T-cell (primary cell): ENCODE results near the gene SCAMP1. TPM values are rescaled to one million over a fixed set of nuclear protein-coding genes. Genes with fewer than 3 reads are reported as not detected.

Source experiments
- ATAC-seq, 4 experiments: fragments of 200-7000 bp in 3 of 4; fragments of 150-1000 bp in 1 of 4; cut with Tn5 transposase; replicated peaks in 1 of 4; 1 replicate in 3 of 4; 2 replicates in 1 of 4; pipeline ENCODE4 v1.10.0; 2021; ENCODE audit warnings: moderate library complexity in 3 of 4, mild to moderate bottlenecking in 2 of 4, moderate number of reproducible peaks in 1 of 4
- CTCF ChIA-PET, 2 donors: fragments of 300-600 bp; sonication (Branson Sonifier 250); formaldehyde crosslinking; loops; one replicate each; lab custom pipeline; 2022; ENCODE audit warnings: antibody characterized with exemption in 2 of 2; lab: Charles Lee
- POLR2A ChIA-PET, 2 donors: fragments of 300-600 bp; sonication (Branson Sonifier 250); formaldehyde crosslinking; loops; one replicate each; lab custom pipeline; 2022; ENCODE audit warnings: antibody characterized with exemption in 2 of 2; lab: Charles Lee
- DNase-seq, 35 experiments: peaks; one replicate each; pipeline versions ENCODE4 v3.0.0 to v3.0.0-alpha.2; 2013 to 2023
- H3K27ac ChIP-seq: one replicate; pipeline ENCODE4 v1.5.1; 2013; ENCODE audit warnings: low read length
- H3K27me3 ChIP-seq, 2 experiments: replicated peaks in 1 of 2; 1 replicate in 1 of 2; 2 replicates in 1 of 2; pipeline versions ENCODE4 v1.6.1 to v1.7.0; 2013; ENCODE audit warnings: low read length in 1 of 2, mixed read lengths in 1 of 2; ENCODE audit not compliant: control insufficient read depth in 2 of 2, insufficient read depth in 2 of 2; ENCODE audit errors: extremely low read depth in 1 of 2
- H3K36me3 ChIP-seq, 2 donors: 1 replicate in 1 of 2; 2 replicates in 1 of 2; pipeline versions ENCODE4 v1.6.1 to v1.7.0; 2013; ENCODE audit warnings: low read length in 1 of 2; ENCODE audit not compliant: control insufficient read depth in 2 of 2, insufficient read depth in 1 of 2; ENCODE audit errors: extremely low read depth in 1 of 2
- H3K4me1 ChIP-seq, 2 experiments: 1 replicate in 1 of 2; 2 replicates in 1 of 2; pipeline versions ENCODE4 v1.6.1 to v1.7.0; 2013; ENCODE audit warnings: low read length in 2 of 2, mixed read lengths in 1 of 2; ENCODE audit not compliant: insufficient read depth in 2 of 2, control insufficient read depth in 1 of 2; ENCODE audit errors: extremely low read depth in 1 of 2
- H3K4me3 ChIP-seq, 2 donors: 1 replicate in 1 of 2; 2 replicates in 1 of 2; pipeline versions ENCODE4 v1.5.1 to v1.7.0; 2013; ENCODE audit warnings: mild to moderate bottlenecking in 2 of 2, low read length in 1 of 2, moderate library complexity in 1 of 2; ENCODE audit not compliant: control insufficient read depth in 1 of 2; ENCODE audit errors: extremely low read depth in 1 of 2
- H3K9me3 ChIP-seq: 2 replicates; pipeline ENCODE4 v1.7.0; 2013
- H3K27ac Mint-ChIP-seq, 2 donors: one replicate each; pipeline ENCODE4 v1.8.0; 2020 to 2021; ENCODE audit warnings: mild to moderate bottlenecking in 2 of 2, mixed read lengths in 2 of 2
- H3K27me3 Mint-ChIP-seq, 2 donors: one replicate each; pipeline ENCODE4 v1.8.0; 2021 to 2022; ENCODE audit warnings: mixed read lengths in 2 of 2
- H3K36me3 Mint-ChIP-seq: one replicate; pipeline ENCODE4 v1.8.0; 2021; ENCODE audit warnings: mixed read lengths
- H3K4me1 Mint-ChIP-seq, 3 donors: one replicate each; pipeline ENCODE4 v1.8.0; 2020 to 2022; ENCODE audit warnings: mixed read lengths in 3 of 3, mild to moderate bottlenecking in 1 of 3
- H3K4me3 Mint-ChIP-seq, 3 donors: one replicate each; pipeline ENCODE4 v1.8.0; 2020 to 2022; ENCODE audit warnings: mild to moderate bottlenecking in 3 of 3, mixed read lengths in 3 of 3, moderate library complexity in 3 of 3
- H3K9me3 Mint-ChIP-seq, 3 donors: one replicate each; pipeline ENCODE4 v1.8.0; 2020 to 2022; ENCODE audit warnings: mixed read lengths in 3 of 3
- WGBS: methylation state at CpG from one replicate; pipeline ENCODE4 v1.1.5; 2013; ENCODE audit warnings: missing lambda C conversion rate; ENCODE audit not compliant: insufficient coverage; 5-methylcytosine and 5-hydroxymethylcytosine counted together
- total RNA-seq, 35 experiments: library from RNA in 6 of 35; stranded (reverse) in 6 of 35; fragments of 120-200 nt in 1 of 35; gene quantifications; one replicate each; pipeline versions ENCODE4 v1.2.1 to v1.2.4 and lab custom pipeline; 2013 to 2026

SCAMP1 gene
- total RNA-seq, 5 donors from 2014 or later (not counting 1 experiment from before 2014, with no cell fraction given): 20.6 to 28.3 (median 22.2) TPM

- peaks cover 67 to 72% of the 10 kb centered on the region in 2 donors for H3K27me3 Mint-ChIP-seq
- ATAC-seq (no peak), DNase-seq (no peak)
- no peaks in the 10 kb centered on the region for H3K9me3 Mint-ChIP-seq
- H3K36me3 Mint-ChIP-seq: no peaks in the 10 kb centered on the region
- Histone ChIP-seq H3K4me3 (no peak overlapping the region), H3K27ac (no peak overlapping the region), H3K9me3 (no peaks in the 10 kb centered on the region), H3K36me3 (no peaks in the 10 kb centered on the region), H3K4me1 (peaks cover 0 to 1% of the 10 kb centered on the region in 2 experiments), H3K27me3 (peaks cover 0 to 26% of the 10 kb centered on the region in 2 experiments)
- 100% methylated on average over 1 of the region's 4 CpGs for WGBS
- H3K4me3 Mint-ChIP-seq: no peak overlapping the region
- peaks cover 2 to 5% (median 4%) of the 10 kb centered on the region in 3 donors for H3K4me1 Mint-ChIP-seq
- CTCF ChIA-PET: no interaction called here
- no peak overlapping the region for H3K27ac Mint-ChIP-seq
- POLR2A ChIA-PET: no interaction called here
These were observed 143.7 kb downstream of the SCAMP1 start for GRCh38 chr5:78503958-78504653.

- Mint-ChIP-seq H3K4me3 (no peak overlapping the region), H3K27ac (no peak overlapping the region), H3K36me3 (no peaks in the 10 kb centered on the region), H3K9me3 (no peaks in the 10 kb centered on the region), H3K27me3 (peaks cover 66 to 70% of the 10 kb centered on the region in 2 donors), H3K4me1 (peaks cover 8 to 13% (median 12%) of the 10 kb centered on the region in 3 donors)
- H3K4me3 ChIP-seq: no peak overlapping the region
- no peaks in the 10 kb centered on the region for H3K36me3 ChIP-seq
- H3K27me3 ChIP-seq: peaks cover 0 to 35% of the 10 kb centered on the region in 2 experiments
- ChIA-PET POLR2A (no interaction called here), CTCF (no interaction called here)
- H3K9me3 ChIP-seq: no peaks in the 10 kb centered on the region
- 87% methylated on average over 4 of the region's 10 CpGs for WGBS
- H3K4me1 ChIP-seq: peaks cover 0 to 10% of the 10 kb centered on the region in 2 experiments
- no peak overlapping the region for H3K27ac ChIP-seq
- DNase-seq (no peak), ATAC-seq (no peak)
These were observed 144.6 kb downstream of the SCAMP1 start for GRCh38 chr5:78504704-78505677.

DNA sequence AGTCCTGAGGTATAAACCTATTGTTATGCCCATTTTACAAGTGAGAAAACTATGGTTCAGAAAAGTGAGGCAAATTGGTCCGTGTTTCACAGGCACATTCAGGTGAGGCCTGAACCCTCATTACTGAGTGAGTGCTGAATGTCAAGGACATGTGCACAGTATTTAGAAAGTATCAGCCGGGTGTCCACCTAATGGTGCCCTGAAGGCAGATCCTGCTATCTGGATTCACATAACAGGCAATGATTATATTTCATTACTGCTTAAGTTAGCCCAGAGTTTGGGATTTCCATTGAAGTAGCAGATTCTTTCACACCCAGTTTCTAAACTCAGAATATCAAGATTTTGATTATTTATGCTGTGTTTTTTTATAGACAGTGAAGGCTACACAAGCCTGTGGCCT, 145.4 kb downstream of the SCAMP1 start:
- Mint-ChIP-seq H3K36me3 (no peaks in the 10 kb centered on the region), H3K4me1 (peaks cover 10 to 21% (median 15%) of the 10 kb centered on the region in 3 donors), H3K27me3 (peaks cover 61 to 63% of the 10 kb centered on the region in 2 donors), H3K9me3 (no peaks in the 10 kb centered on the region), H3K27ac (no peak overlapping the region), H3K4me3 (no peak overlapping the region)
- 100% methylated on average over 2 of the region's 2 CpGs for WGBS
- Histone ChIP-seq H3K9me3 (no peaks in the 10 kb centered on the region), H3K27ac (no peak overlapping the region), H3K27me3 (peaks cover 0 to 41% of the 10 kb centered on the region in 2 experiments), H3K4me1 (peaks cover 0 to 16% of the 10 kb centered on the region in 2 experiments), H3K36me3 (no peaks in the 10 kb centered on the region), H3K4me3 (no peak overlapping the region)
- DNase-seq (no peak), ATAC-seq (no peak)
- ChIA-PET POLR2A (no interaction called here), CTCF (no interaction called here)

DNA sequence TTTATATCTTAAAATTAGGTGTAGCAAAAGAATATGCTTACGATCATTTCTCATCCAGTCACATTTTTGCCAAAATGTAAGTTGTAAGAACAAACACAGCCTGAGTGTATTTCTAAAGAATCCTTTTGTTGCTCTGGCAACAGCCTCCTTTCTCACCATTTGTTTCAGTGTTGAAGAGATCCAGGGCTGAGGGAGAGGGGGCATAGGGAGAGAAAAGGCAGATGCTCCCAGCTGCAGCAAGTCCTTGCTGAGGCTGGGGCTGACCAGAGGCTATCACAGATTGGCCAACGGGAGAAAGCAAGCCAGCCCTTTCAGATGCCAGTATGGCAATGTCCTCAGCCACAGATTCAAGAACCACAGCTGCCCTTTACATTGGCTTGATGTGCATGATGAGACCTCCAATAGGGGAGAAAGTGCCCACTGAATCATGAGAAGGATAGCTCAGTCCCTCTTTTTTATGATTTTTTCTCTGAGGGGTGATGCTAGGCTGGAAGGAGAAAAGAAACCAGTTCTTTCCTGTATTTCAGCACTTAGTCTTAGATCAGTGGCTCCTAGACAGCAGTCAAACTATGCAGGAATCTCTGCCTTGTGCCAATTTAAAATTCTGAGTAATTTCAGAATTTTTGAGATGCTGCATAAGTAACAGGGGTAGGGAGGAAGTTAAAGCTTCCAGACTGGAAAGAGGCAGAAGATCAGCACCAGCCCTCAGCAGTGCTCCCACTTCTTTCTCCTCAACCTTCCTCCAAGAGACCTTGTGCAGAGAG, 146.0 kb downstream of the SCAMP1 start:
- Mint-ChIP-seq H3K36me3 (no peaks in the 10 kb centered on the region), H3K9me3 (no peaks in the 10 kb centered on the region), H3K27ac (no peak overlapping the region), H3K4me1 (peaks cover 10 to 21% (median 15%) of the 10 kb centered on the region in 3 donors), H3K27me3 (peaks cover 61 to 63% of the 10 kb centered on the region in 2 donors), H3K4me3 (no peak overlapping the region)
- WGBS: no CpG with 5 or more reads among the region's 2 CpGs
- peaks cover 0 to 16% of the 10 kb centered on the region in 2 experiments for H3K4me1 ChIP-seq
- no peaks in the 10 kb centered on the region for H3K9me3 ChIP-seq
- no peaks in the 10 kb centered on the region for H3K36me3 ChIP-seq
- ATAC-seq: no peak
- H3K27me3 ChIP-seq: peaks cover 0 to 42% of the 10 kb centered on the region in 2 experiments
- DNase-seq: no peak
- no peak overlapping the region for H3K27ac ChIP-seq
- ChIA-PET CTCF (no interaction called here), POLR2A (no interaction called here)
- H3K4me3 ChIP-seq: no peak overlapping the region

DNA sequence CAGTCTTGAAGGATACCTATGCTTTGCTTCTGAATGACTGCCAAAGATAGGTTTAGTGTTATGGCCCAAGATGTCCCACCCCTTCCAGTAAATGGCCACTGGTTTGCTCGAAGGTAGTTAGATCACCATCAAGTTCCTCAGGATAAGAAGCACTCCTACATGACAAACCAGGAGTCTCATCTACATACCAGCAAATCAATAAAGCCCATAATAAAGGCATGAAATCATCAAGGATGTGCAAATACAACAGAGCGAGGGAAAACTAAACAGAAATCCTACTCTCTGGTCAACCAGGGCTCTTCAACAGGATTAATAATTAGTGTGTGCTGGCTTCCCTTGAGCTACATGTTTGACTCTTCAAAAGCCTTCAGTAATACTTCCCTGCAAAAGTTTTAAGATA, 147.1 kb downstream of the SCAMP1 start:
- Mint-ChIP-seq H3K9me3 (no peaks in the 10 kb centered on the region), H3K4me1 (peaks cover 10 to 21% (median 15%) of the 10 kb centered on the region in 3 donors), H3K36me3 (no peaks in the 10 kb centered on the region), H3K27ac (no peak overlapping the region), H3K27me3 (peaks cover 57 to 60% of the 10 kb centered on the region in 2 donors), H3K4me3 (no peak overlapping the region)
- ChIA-PET POLR2A (interaction anchor here in 1 of 2 donors (0.6 kb wide), 1 partner anchor 625 kb away, joined by 8 read pairs; no protein-coding TSS in a partner anchor), CTCF (no interaction called here)
- ATAC-seq (no peak), DNase-seq (no peak)
- H3K27me3 ChIP-seq: peaks cover 0 to 49% of the 10 kb centered on the region in 2 experiments
- H3K9me3 ChIP-seq: no peaks in the 10 kb centered on the region
- H3K27ac ChIP-seq: no peak overlapping the region
- no peak overlapping the region for H3K4me3 ChIP-seq
- WGBS: 92% methylated on average over 2 of the region's 2 CpGs
- H3K36me3 ChIP-seq: no peaks in the 10 kb centered on the region
- peaks cover 0 to 16% of the 10 kb centered on the region in 2 experiments for H3K4me1 ChIP-seq
